Astrocyte of the cerebellum (primary cell): ENCODE results near the gene RUNX2.

Source experiments
- DNase-seq: peaks from one replicate; pipeline ENCODE4 v3.0.0-alpha.2; 2011; ENCODE audit warnings: low read depth
- H3K4me3 ChIP-seq: 2 replicates; pipeline ENCODE4 v1.5.1; 2011; ENCODE audit warnings: mild to moderate bottlenecking, low read depth, low read length, moderate library complexity
- in situ Hi-C: cut with HindIII; loops from 2 replicates; pipeline ENCODE4 v1.10.0; 2017; ENCODE audit warnings: low sequenced_read_pairs
- TF ChIP-seq, protein P1 (sequence below): IDR thresholded peaks from 2 replicates; pipeline ENCODE4 v1.5.1; 2012; ENCODE audit warnings: low read length, low read depth, moderate library complexity, mild to moderate bottlenecking; ENCODE audit errors: missing control alignments

RUNX2 gene

DNA sequence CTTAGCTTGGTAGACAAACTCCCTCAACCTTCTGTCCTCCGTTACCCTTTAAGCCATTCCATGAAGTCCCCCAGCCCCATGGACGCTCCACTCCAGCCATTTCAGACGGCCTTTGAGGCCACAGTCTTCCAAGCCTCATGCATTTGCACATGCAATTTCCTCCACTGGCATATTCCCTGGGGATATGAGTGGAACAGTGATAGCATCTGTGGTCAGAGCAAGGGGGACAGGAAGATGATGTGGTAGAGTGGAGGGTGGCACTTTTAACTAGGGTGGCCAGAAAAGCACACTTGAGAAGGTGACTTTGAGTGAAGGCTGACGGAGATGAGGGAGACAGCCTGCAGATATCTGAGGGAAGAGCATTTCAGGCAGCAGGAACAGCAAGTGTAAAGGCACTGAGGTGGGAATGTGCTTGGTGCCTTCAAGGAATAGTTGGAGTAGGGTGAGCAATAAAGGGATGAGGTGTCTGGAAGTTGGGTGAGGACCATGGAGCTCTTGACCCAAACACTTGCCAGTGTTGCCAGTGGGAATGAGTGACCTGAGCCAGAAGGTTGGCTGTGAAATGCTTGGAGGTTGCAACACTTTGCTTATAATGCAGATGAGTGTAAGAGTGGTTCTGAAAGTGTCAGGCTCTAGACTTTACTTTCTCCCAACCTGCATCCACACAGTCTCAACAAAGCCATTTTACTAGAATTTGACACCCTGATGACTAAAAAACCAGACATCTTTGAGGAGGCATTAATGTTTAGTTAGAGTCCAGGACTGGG is 325.2 kb downstream of the RUNX2 start:
- no peak for DNase-seq
- TF ChIP-seq, protein P1, sequence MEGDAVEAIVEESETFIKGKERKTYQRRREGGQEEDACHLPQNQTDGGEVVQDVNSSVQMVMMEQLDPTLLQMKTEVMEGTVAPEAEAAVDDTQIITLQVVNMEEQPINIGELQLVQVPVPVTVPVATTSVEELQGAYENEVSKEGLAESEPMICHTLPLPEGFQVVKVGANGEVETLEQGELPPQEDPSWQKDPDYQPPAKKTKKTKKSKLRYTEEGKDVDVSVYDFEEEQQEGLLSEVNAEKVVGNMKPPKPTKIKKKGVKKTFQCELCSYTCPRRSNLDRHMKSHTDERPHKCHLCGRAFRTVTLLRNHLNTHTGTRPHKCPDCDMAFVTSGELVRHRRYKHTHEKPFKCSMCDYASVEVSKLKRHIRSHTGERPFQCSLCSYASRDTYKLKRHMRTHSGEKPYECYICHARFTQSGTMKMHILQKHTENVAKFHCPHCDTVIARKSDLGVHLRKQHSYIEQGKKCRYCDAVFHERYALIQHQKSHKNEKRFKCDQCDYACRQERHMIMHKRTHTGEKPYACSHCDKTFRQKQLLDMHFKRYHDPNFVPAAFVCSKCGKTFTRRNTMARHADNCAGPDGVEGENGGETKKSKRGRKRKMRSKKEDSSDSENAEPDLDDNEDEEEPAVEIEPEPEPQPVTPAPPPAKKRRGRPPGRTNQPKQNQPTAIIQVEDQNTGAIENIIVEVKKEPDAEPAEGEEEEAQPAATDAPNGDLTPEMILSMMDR = no peak
- in situ Hi-C loops = no loop called here
- H3K4me3 ChIP-seq = no peak overlapping the region

DNA sequence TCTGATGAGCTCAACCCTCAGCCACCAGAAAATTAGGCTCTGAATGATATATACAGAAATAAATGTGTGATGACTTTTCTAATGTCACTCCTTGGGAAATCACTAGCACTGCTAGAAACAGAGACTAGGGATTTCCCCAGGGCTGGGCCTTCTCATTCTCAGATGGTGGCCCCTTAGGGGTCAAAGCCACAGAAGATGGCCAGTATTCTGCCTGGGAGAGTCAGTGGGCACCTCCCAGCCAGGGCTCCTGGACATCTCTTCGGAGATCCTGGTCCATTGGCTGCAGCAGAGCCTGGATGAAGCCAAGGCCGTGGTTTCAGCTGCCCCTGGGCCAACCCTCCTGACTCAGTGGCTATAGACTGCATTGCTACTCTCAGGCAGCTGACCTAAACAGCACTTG is 326.5 kb downstream of the RUNX2 start:
- no peak for DNase-seq
- TF ChIP-seq, protein P1 = no peak
- H3K4me3 ChIP-seq = no peak overlapping the region
- in situ Hi-C loops = no loop called here

DNA sequence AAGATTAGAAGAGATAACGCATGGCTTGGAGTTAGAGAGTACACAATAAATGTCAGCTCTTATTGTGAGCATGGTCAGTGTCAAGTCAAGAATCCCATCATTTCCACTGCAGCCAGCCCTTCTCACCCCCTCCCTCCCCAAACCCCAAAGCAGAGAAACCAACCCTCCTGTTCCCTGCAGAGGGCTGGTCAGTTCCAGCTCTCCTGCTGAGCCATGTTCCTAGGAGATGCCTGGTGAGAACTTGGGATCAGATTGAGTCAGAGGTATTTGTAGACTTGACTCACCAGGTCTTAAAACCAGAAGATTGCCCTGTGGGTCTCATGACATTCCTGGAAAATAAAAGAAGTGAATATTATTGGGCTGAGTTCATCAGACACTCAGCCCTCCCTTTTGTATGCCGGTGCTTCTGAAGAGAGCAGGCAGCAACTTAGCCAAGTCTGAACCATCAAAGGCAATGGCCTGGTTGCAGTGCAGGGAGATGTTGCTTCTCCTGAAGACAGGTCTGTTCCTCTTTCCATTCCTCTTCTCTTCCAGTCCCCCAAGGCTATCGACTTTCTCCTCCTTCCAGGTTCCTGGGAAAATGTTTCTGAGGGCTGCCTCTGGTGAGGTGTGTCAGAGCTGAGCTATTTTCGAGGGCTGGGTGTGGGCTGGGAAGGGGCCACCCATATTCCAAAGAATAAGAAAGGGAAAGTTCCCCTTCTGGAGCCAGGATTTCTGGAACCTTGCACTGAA is 327.8 kb downstream of the RUNX2 start:
- peak; percentile 99 for DNase-seq
- in situ Hi-C loops = no loop called here
- TF ChIP-seq, protein P1 = no peak
- H3K4me3 ChIP-seq = peak overlapping the region; percentile 5

DNA sequence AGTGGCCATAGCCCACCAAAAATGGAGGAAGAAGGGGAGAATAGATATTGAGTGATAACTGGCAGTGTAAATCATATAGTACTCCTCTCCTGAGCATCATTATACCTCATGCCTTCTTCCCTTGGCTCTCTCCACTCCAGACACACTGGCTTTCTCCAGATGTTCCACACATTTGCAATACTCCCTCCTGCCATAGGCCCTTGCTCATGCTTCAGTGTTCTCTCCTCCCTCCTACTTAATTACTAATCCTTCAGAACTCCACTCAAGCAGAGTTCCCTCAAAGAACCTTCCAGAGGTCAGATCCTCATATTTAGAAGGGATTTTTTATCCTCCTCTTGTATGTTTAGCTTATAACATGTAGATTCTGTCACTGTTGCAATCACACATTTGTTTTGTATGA is 329.1 kb downstream of the RUNX2 start:
- DNase-seq = no peak
- TF ChIP-seq, protein P1 = no peak
- H3K4me3 ChIP-seq = no peak overlapping the region
- in situ Hi-C loops = no loop called here

DNA sequence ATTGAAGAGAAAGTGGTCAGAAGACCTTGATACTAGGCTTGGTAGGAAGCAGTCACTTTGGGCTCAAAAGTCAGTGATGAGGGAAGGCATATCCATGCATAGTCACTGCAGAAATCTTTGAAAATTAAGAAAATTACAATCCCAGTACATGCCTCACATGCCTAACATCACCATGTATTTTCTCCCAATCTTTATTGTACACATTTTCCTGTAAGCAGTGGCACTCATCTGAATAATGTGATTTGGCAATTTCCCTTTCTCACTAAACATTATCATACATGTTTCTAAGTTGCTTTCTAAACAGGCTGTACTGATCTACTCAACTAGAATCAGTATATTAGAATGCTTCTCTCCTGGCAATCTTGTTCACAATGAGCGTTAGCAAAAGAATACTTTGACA is 330.3 kb downstream of the RUNX2 start:
- no peak overlapping the region for H3K4me3 ChIP-seq
- TF ChIP-seq, protein P1 = no peak
- DNase-seq = no peak
- in situ Hi-C loops = no loop called here

DNA sequence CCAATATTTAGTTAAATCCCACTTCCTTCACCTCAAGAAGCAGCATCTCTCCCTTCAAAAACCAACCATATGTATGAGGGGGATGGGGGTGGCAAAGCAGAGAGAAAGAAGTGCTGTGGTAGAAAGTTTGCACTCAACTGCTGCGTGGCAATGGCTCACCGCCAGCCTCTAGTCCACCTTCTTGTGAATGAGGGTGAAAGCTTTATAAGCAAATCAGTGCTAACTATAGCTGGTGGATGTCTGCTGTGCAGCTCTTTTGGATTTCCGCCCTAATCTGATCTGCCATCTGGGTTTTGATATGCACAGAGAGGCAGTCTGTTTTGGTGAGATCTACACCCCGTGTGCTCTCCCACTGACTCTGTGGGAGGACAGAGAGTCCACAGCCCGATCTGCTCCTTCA is 330.8 kb downstream of the RUNX2 start:
- DNase-seq = no peak
- in situ Hi-C loops = no loop called here
- H3K4me3 ChIP-seq = no peak overlapping the region
- TF ChIP-seq, protein P1 = no peak
